HS-27A (cell line): ENCODE data around the gene SDR39U1.

Source experiments
- DNase-seq: peaks from one replicate; pipeline ENCODE4 v3.0.0-alpha.2; 2012; ENCODE audit warnings: low read depth, missing footprints

SDR39U1 gene

GRCh38 chr14:24390701-24391468 is 51.7 kb downstream of the SDR39U1 start:
- no peak for DNase-seq
